Subcutaneous adipose tissue (tissue), 4 donors: Measurements from ENCODE around the gene SS18. TPM values are rescaled to one million over a fixed set of nuclear protein-coding genes. Genes with fewer than 3 reads are reported as not detected.

ENCODE experiments used
- total RNA-seq, 4 donors: library from RNA; depleted of rRNA; stranded (reverse); fragments of >200 nt; gene quantifications; one replicate each; pipeline ENCODE4 v1.1.0, GENCODE V29; 2016
- TF ChIP-seq, protein P1 (sequence below): fragments of 450-650 bp; IDR thresholded peaks from one replicate; pipeline ENCODE4 v1.5.1; 2016; ENCODE audit warnings: low read depth, mild to moderate bottlenecking, control low read depth, antibody characterized with exemption, moderate library complexity

The SS18 gene
- total RNA-seq, 4 donors from 2014 or later = 93.4 to 100 (median 97.8) TPM

DNA sequence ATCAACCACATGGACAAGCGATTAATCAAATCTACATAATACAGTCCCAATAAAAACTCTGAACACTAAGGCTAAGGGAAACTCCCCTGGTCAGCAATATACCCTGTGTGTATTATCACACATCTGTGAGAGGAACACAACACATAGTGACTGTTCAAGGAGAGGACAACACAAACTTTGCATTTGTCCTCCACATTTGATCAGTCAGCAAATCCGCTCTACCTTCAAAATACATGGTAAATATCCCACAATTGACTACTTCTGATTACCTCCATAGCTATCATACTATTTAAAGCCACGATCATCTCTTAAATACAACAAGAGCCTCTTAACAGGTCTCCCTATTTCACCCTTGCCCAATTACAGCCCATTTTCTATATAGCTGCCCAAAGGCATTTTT lies 45.6 kb downstream of the SS18 start:
- TF ChIP-seq, protein P1, sequence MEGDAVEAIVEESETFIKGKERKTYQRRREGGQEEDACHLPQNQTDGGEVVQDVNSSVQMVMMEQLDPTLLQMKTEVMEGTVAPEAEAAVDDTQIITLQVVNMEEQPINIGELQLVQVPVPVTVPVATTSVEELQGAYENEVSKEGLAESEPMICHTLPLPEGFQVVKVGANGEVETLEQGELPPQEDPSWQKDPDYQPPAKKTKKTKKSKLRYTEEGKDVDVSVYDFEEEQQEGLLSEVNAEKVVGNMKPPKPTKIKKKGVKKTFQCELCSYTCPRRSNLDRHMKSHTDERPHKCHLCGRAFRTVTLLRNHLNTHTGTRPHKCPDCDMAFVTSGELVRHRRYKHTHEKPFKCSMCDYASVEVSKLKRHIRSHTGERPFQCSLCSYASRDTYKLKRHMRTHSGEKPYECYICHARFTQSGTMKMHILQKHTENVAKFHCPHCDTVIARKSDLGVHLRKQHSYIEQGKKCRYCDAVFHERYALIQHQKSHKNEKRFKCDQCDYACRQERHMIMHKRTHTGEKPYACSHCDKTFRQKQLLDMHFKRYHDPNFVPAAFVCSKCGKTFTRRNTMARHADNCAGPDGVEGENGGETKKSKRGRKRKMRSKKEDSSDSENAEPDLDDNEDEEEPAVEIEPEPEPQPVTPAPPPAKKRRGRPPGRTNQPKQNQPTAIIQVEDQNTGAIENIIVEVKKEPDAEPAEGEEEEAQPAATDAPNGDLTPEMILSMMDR = no peak

DNA sequence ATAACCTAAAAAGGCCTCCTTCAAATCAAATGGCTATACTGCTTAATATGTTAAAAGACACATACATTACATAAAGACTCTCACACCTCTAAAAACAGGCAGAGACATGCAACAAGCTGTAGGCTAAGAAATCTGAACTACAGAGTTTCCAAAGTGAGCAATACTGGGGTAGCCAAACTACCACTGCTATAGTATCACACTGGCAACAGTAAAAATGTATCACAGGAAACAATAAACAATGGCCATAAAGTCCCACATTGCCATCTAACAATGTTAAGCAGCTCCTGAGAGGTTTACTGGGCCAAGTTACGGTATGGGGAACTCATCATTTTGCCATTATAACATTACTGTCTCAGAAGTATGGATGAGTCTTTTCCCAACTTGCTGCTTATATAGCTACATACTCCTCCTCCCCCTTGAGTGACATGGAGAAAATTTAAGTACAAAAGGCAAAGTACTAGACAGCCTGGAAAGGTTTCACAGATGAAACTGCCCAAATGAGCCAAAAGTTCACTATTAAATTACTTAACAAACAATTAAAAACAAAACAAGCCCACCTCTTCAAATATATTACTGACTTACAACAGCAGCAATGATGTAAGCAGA lies 50.3 kb downstream of the SS18 start:
- TF ChIP-seq, protein P1 = no peak

DNA sequence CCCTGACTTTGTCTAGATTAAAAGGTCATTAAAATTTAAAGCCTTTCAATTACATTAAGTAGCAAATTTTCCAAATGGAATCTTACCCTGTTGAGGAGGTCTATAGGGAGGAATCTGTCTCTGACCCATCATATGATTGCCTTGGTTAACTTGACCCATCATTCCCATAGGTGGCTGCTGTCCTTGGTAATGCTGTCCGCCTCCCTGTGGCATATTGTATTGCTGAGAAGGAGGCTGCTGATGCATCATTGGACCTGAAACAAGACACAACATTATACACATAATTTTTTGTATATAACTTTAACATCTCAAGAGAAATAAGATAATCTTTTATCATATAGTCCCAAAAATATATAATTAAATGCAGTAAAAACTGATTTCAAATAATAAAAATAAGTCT lies 51.2 kb downstream of the SS18 start:
- TF ChIP-seq, protein P1 = no peak

DNA sequence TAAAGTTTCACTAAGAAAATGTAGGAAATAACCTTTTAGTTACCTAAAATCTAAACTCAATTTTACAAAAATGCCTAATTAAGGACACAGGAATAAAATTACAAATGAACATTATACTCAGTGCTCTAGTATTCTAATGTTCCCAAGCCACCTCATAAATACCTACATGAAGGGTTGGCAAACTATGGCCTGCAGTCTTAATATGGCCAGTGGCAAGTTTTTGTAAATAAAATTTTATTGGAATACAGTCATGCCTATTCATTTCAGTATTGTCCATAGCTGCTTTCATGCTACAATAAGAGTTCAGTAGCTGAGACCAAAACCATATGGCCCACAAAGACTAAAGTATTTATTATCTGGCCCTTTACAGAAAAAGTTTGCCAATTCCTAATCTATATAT lies 53.8 kb downstream of the SS18 start:
- TF ChIP-seq, protein P1 = no peak

DNA sequence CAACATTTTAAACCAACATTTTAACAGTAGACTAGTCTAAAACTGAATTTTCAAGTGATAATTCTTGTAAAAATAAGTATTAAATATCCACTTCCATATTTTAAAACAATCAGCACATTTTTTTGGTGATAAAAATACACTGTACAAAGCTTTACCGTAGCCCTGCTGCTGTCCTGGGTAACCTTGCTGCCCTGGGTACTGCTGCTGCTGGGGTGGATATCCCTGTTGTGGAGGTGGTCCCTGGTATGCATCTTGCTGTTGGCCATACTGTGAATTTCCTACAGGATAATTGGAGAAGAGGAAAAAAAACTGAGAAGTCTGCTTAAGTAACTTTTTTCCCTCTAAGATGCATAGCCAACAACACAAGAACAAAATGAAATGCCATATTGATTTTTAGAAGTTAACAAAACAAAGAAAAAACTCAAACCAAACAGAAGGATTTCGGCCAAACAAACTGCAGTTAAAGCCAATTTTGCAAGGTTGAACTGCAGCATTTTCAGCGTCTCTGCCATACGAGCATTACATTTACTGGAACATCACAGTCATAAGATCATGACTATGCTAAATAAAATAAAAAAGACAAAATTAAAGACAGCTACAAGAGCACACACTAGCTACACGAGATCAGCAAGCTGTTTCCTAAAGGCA lies 55.4 kb downstream of the SS18 start:
- TF ChIP-seq, protein P1 = no peak

DNA sequence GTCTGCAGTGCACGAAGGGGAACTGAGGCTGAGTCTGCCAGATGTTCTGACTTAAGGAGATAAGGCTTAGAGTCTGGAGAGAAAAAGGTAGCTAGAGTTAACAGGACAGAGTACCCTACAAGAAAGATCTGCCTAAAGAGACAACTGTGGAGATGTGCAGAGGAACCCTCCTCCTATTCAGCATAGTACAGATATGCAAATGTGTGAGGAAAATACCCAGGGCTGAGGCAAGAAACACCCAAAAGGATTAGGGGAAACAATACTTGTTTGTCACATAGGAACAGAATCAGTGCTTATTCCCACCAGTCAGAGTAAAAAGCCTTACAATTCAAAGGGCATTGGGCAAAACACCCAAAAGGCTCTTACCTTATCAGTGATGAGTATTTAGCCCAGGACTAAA lies 67.8 kb downstream of the SS18 start:
- TF ChIP-seq, protein P1 = no peak

DNA sequence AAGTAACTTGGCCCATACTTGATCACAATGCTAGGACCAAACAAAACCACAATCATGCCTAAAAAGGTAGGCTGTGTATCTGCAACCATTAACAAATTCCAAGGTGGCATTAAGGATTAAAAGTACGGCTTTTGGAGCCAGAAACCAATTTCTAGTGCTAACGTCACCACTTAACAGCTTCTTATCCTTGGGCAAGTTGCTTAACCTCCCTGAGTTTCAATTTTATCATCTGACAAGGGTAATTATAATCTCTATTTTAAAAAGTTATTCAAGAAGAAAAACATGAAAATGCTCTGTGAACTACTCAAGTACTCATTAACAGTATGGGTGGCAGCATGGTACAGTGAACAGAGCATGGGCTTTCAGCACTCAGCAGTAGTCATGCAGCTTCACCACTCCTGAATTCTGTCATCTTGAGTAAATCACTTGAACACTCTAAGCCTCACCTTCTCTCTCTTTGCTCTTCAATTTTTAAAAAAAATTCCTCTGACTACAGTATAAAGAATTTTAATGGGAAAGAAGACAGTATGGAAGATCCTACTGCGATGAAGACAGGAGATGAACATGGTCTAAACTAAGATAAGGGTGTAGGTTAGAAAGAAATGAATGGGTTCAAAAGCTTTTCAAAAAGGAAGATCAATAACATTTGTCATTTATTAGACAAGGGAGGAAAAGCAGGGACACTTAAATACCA lies 69.2 kb downstream of the SS18 start:
- TF ChIP-seq, protein P1 = no peak
